Effector memory CD4-positive, alpha-beta T cell (primary cell): Measurements from ENCODE around the gene COMMD2.

Experiments used
- DNase-seq, 3 donors: peaks; one replicate each; pipeline ENCODE4 v3.0.0-alpha.2; 2020
- H3K27ac ChIP-seq: 2 replicates; pipeline ENCODE4 v1.7.0; 2013; ENCODE audit warnings: mild to moderate bottlenecking, low read length, moderate library complexity; ENCODE audit not compliant: insufficient read depth, poor library complexity, severe bottlenecking
- H3K27me3 ChIP-seq: replicated peaks from 2 replicates; pipeline ENCODE4 v1.7.0; 2013; ENCODE audit warnings: mild to moderate bottlenecking, low read length; ENCODE audit not compliant: insufficient read depth, control insufficient read depth, poor library complexity, severe bottlenecking
- H3K36me3 ChIP-seq: 2 replicates; pipeline ENCODE4 v1.7.0; 2013; ENCODE audit warnings: mild to moderate bottlenecking, low read length, moderate library complexity; ENCODE audit not compliant: control insufficient read depth, insufficient read depth
- H3K4me1 ChIP-seq: 2 replicates; pipeline ENCODE4 v1.7.0; 2013; ENCODE audit warnings: low read length, mild to moderate bottlenecking; ENCODE audit not compliant: control insufficient read depth, insufficient read depth, poor library complexity, severe bottlenecking
- H3K4me3 ChIP-seq: 2 replicates; pipeline ENCODE4 v1.7.0; 2013; ENCODE audit warnings: low read length, low read depth, mild to moderate bottlenecking; ENCODE audit not compliant: insufficient read depth, poor library complexity, severe bottlenecking
- H3K9me3 ChIP-seq: 2 replicates; pipeline ENCODE4 v1.7.0; 2013; ENCODE audit warnings: mild to moderate bottlenecking, low read length, moderate library complexity; ENCODE audit not compliant: control insufficient read depth

COMMD2 gene

GRCh38 chr3:149783576-149783975 is 31.3 kb upstream of the COMMD2 start:
- no peak for DNase-seq
- Histone ChIP-seq H3K27ac (no peak overlapping the region), H3K4me1 (no peaks in the 10 kb centered on the region), H3K27me3 (no peaks in the 10 kb centered on the region), H3K36me3 (no peaks in the 10 kb centered on the region), H3K9me3 (no peaks in the 10 kb centered on the region), H3K4me3 (no peak overlapping the region)

- Histone ChIP-seq H3K4me1 (no peaks in the 10 kb centered on the region), H3K27ac (no peak overlapping the region), H3K27me3 (no peaks in the 10 kb centered on the region), H3K4me3 (no peak overlapping the region), H3K36me3 (no peaks in the 10 kb centered on the region), H3K9me3 (no peaks in the 10 kb centered on the region)
- no peak for DNase-seq
Measured at GRCh38 chr3:149781741-149782140, 29.5 kb upstream of the COMMD2 start.

GRCh38 chr3:149781211-149781610 is 28.9 kb upstream of the COMMD2 start:
- H3K9me3 ChIP-seq, result no peaks in the 10 kb centered on the region
- H3K36me3 ChIP-seq, result no peaks in the 10 kb centered on the region
- DNase-seq, result no peak
- no peak overlapping the region for H3K27ac ChIP-seq
- no peak overlapping the region for H3K4me3 ChIP-seq
- no peaks in the 10 kb centered on the region for H3K4me1 ChIP-seq
- no peaks in the 10 kb centered on the region for H3K27me3 ChIP-seq

GRCh38 chr3:149777414-149778214 is 25.3 kb upstream of the COMMD2 start:
- no peaks in the 10 kb centered on the region for H3K4me1 ChIP-seq
- H3K9me3 ChIP-seq, result no peaks in the 10 kb centered on the region
- H3K27ac ChIP-seq, result no peak overlapping the region
- no peak for DNase-seq
- H3K4me3 ChIP-seq, result no peak overlapping the region
- H3K27me3 ChIP-seq, result no peaks in the 10 kb centered on the region
- no peaks in the 10 kb centered on the region for H3K36me3 ChIP-seq

GRCh38 chr3:149776170-149776569 is 23.9 kb upstream of the COMMD2 start:
- no peak for DNase-seq
- no peak overlapping the region for H3K27ac ChIP-seq
- no peaks in the 10 kb centered on the region for H3K4me1 ChIP-seq
- no peaks in the 10 kb centered on the region for H3K9me3 ChIP-seq
- no peak overlapping the region for H3K4me3 ChIP-seq
- H3K27me3 ChIP-seq, result no peaks in the 10 kb centered on the region
- H3K36me3 ChIP-seq, result no peaks in the 10 kb centered on the region

GRCh38 chr3:149772861-149773260 is 20.6 kb upstream of the COMMD2 start:
- no peak overlapping the region for H3K4me3 ChIP-seq

GRCh38 chr3:149771652-149772271 is 19.5 kb upstream of the COMMD2 start:
- peak in 1 of 3 donors; percentile 22 for DNase-seq
- Histone ChIP-seq H3K4me1 (no peaks in the 10 kb centered on the region), H3K4me3 (no peak overlapping the region), H3K36me3 (no peaks in the 10 kb centered on the region), H3K27me3 (no peaks in the 10 kb centered on the region), H3K27ac (no peak overlapping the region), H3K9me3 (no peaks in the 10 kb centered on the region)

More at GRCh38 chr3:149772861-149773260, 20.6 kb upstream of the COMMD2 start:
- Histone ChIP-seq H3K27me3 (no peaks in the 10 kb centered on the region), H3K27ac (no peak overlapping the region), H3K9me3 (no peaks in the 10 kb centered on the region), H3K36me3 (no peaks in the 10 kb centered on the region), H3K4me1 (no peaks in the 10 kb centered on the region)
- no peak for DNase-seq

- H3K4me1 ChIP-seq, result no peaks in the 10 kb centered on the region
- no peaks in the 10 kb centered on the region for H3K27me3 ChIP-seq
- no peaks in the 10 kb centered on the region for H3K9me3 ChIP-seq
- H3K36me3 ChIP-seq, result no peaks in the 10 kb centered on the region
- no peak overlapping the region for H3K27ac ChIP-seq
- DNase-seq, result no peak
- H3K4me3 ChIP-seq, result no peak overlapping the region
Measured at GRCh38 chr3:149770246-149770645, 18.0 kb upstream of the COMMD2 start.

- no peaks in the 10 kb centered on the region for H3K4me1 ChIP-seq
- no peak overlapping the region for H3K4me3 ChIP-seq
- peaks cover 6% of the 10 kb centered on the region for H3K27me3 ChIP-seq
- no peak for DNase-seq
- H3K27ac ChIP-seq, result no peak overlapping the region
- no peaks in the 10 kb centered on the region for H3K9me3 ChIP-seq
- no peaks in the 10 kb centered on the region for H3K36me3 ChIP-seq
Measured at GRCh38 chr3:149768704-149769103, 16.4 kb upstream of the COMMD2 start.

GRCh38 chr3:149767720-149768119 is 15.4 kb upstream of the COMMD2 start:
- Histone ChIP-seq H3K4me3 (no peak overlapping the region), H3K4me1 (no peaks in the 10 kb centered on the region), H3K27me3 (peaks cover 6% of the 10 kb centered on the region), H3K36me3 (no peaks in the 10 kb centered on the region), H3K27ac (no peak overlapping the region), H3K9me3 (no peaks in the 10 kb centered on the region)
- DNase-seq, result no peak
